Stimulated activated CD8-positive, alpha-beta memory T cell treated with anti-CD3 and anti-CD28 coated beads, Interleukin-15, amount 100 ng/mL, for 4 hours (primary cell): Measurements from ENCODE around the gene CAPNS2.

ENCODE experiments used
- DNase-seq, 2 donors: peaks; one replicate each; pipeline ENCODE4 v3.0.0-alpha.2; 2020; ENCODE audit warnings: low read depth in 2 of 2

The CAPNS2 gene

DNA sequence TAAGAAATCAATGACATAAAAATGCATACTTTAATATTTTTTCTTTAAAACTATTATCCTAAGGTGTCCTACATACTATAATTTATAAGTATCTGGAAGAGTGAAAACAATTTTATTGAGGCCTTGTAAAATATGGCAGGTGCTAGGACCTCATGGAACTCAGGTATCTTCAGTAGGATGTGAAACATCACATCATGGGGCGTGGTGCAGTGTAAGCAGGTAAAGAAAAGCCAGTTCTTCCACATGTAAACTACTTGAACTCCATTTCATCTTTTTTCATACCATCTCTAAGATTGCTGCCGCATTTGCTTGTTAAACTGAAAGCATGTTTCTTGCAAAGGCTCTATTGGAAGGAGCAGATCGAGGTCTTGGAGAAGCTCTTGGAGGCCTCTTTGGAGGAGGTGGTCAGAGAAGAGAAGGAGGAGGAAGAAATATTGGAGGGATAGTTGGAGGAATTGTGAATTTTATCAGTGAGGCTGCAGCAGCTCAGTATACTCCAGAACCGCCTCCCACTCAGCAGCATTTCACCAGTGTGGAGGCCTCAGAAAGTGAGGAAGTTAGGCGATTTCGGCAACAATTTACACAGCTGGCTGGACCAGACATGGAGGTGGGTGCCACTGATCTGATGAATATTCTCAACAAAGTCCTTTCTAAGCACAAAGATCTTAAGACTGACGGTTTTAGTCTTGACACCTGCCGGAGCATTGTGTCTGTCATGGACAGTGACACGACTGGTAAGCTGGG, at the start of gene CAPNS2:
Gene CAPNS2, plus strand, starts transcription at position 253 of the 744 bp plus-strand sequence. Its CDS starts 73 bp downstream, at position 326.
- no peak for DNase-seq

GRCh38 chr16:55521792-55522191, 44.7 kb upstream of the CAPNS2 start:
- no peak for DNase-seq

DNA sequence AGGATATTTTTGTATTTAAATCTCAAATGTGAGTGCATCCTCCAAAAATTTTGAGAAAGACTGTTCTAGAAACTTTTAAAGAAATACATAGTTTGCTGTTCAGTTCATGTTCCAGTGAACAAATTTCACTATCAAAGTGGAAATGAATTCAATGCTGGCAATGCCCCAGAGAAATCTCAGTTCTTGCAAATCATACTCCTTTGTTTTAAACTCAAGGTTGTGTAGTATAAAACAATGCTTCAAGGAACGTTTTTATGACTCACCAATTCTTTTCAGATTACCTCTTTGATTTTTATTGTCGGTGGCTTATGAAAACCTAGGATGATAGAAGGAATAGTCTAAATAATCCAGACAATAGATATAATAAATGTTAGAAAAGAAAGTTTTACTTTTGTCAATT, 40.0 kb upstream of the CAPNS2 start:
- DNase-seq: no peak

GRCh38 chr16:55527885-55528284, 38.6 kb upstream of the CAPNS2 start:
- DNase-seq: no peak

GRCh38 chr16:55529018-55529417, 37.5 kb upstream of the CAPNS2 start:
- DNase-seq: no peak

DNA sequence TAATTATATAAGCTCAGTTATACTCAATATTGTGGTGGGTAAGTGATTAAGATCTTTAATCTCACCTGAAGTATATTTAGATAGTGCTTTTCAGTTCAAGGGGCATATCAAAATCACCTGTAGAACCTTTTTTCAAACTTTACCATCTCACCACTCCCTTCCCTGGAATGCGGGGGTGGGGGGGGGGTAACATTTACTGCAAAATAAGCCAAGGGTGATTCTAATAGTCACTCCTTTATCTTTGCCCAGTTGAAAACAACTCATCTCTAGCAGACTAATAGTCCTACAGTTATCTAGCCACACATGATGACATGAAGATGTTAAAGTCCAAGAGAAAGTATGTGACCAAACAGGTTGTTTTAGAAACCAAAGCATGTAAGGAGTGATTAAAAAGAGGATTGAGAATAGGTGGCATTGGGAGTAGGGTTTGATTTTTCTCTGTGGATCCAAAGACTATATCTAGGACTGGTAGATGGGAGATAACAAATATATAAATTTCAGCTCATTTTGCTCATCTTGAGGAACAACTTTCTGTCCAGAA, 36.1 kb upstream of the CAPNS2 start:
- no peak for DNase-seq

DNA sequence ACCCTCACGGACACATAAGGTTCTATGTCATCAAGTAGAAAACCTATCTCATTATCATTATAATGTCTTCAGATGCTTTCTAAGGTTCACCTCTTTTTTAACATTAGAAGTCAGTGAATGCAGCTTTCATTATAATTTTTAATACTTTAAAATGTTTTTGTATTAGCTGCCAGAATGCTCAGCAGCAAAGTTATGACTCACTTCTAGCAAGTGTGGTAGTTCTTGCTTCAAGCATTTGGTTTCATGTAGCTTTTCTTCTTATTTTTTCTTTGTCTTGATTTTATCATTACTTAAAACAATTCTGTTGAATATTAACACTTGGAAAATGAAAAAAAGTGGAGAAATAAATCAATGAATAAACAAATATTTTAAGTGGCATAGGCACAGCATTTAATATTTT, 34.3 kb upstream of the CAPNS2 start:
- no peak for DNase-seq

- no peak for DNase-seq
Measured at GRCh38 chr16:55534756-55535155, 31.7 kb upstream of the CAPNS2 start.

DNA sequence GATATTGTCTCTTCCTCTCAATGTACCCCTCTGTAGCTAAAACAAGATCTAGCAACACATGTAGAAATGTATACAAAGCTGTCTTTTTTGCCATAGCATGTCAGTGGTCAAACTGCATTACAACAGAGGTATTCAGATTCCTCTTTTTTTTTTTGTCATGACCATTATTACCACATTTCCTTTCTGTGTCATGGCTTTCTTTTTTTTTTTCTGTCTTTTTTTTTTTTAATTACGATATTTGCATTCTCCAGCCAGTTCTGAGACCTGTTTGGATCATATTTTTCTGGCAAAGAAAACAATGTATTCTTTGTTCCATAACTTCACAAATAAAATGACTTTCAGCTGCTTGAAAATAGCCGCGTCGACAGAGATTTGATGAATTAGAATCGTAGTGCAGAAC, 27.4 kb upstream of the CAPNS2 start:
- no peak for DNase-seq

GRCh38 chr16:55539488-55539887, 27.0 kb upstream of the CAPNS2 start:
- DNase-seq: no peak

DNA sequence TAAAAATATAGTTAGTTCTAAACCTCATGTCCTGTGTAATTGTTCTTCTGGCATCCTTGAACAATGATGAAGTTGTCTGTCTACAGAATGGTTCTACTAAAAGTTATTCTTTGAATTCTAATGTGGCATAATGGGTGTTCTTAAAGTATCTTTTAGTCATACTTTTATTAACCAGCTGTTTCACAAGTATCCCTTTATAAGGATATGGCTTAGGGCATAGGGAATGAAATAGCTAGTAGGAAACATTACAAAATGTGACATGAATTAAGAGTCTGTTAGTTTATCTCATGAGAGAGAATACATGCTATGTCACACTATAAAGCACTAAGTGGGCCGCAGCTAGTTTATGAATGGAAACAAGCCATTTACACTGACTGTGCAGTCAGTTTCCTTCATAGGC, 26.3 kb upstream of the CAPNS2 start:
- no peak for DNase-seq

GRCh38 chr16:55542459-55543082, 23.9 kb upstream of the CAPNS2 start:
- no peak for DNase-seq

- DNase-seq: no peak
Measured at GRCh38 chr16:55543472-55543871, 23.0 kb upstream of the CAPNS2 start.

GRCh38 chr16:55552621-55553020, 13.9 kb upstream of the CAPNS2 start:
- DNase-seq: no peak

DNA sequence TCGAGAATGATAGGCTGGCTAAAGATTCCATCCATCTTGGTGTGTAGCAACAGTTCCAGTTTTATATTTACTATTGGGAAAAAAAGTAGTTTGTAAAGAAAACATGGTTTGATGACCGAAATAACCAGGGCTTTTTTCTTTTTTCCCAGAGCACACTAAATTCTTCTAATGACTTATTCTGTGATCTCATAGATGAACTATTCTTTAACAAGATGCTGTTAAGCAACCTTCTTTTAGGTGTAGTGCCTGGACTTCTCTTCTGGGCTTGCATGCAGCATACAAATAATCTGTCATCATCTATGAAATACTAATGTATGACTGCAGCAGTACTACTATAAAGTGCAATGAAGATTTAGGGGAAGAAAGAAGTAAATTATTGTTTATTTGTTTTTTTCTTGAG, 11.0 kb upstream of the CAPNS2 start:
- no peak for DNase-seq

- no peak for DNase-seq
Measured at GRCh38 chr16:55557186-55557585, 9.3 kb upstream of the CAPNS2 start.

DNA sequence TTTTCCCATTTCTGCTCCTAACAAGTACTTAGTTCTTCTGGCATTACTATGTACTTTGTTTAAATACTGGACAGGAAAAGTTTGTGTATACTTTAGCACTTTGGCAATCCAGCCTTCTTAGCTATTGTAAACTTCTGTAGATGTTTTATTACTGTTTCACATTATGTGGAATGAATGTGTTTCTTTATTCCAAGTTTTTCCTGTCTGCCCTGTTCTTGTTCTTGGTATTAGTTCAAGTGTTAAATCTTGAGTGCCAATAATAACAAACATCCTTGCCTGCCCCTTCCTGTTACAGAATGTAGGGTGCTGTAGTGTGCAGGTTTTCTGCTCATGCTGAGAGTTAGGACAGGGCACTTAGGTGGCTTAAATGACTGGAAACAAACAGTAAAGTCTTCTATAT, 7.3 kb upstream of the CAPNS2 start:
- no peak for DNase-seq

DNA sequence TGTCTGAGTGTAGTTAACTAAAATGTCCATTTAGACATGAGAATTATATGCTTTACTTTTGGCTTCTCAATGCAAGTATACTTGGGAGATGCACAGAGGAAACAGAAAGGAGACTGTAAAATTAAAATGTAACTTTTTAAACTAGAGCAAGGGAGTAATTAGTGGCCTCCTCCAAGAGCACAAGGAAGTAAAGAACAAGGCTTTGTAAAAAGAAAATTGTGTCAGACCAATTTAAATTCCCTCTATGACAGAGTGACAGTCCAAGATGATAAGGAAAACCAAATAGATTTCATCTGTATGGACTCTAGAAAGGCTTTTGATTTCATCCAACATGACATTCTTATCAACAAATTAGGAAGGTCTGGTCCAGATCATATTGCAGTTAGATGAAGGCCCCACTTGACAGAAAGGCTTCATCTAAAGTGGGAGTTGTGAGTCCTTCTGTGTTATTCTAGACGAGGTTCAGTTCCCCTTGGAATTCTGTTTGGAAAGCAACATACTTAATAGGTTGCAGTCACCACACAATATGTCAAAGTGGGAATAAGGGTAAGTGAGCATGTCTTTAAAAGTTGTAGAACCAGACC, 6.5 kb upstream of the CAPNS2 start:
- no peak for DNase-seq

DNA sequence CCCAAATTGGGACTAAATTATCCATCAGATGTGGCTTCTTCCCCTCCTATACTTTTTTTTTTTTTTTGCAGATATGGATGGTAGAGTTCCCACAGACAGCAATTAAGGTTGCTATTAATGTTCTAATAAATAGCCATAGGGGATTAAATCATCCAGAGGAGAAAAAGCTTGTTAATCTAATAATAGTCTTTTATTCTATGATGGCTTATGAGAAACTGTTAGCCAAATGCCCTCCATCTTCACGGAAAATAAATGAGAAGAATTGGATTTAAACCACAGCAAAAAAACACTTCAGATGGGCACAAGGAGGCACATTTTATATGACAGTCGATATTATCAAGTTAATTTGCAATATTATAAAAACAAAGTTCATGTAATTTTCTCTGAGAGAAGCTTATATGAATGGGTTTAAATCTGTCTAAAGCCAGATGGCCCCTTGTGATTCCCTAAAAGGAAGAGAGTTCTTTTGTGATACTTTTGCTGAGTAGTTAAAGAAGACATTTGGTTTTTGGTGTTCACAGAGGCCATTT, 5.1 kb upstream of the CAPNS2 start:
- no peak for DNase-seq

- no peak for DNase-seq
Measured at GRCh38 chr16:55562936-55563335, 3.5 kb upstream of the CAPNS2 start.

- DNase-seq: no peak
Measured at GRCh38 chr16:55563797-55564196, 2.7 kb upstream of the CAPNS2 start.

- no peak for DNase-seq
Measured at GRCh38 chr16:55565086-55565485, 1.4 kb upstream of the CAPNS2 start.

- no peak for DNase-seq
Measured at GRCh38 chr16:55567382-55567781, 898 bp downstream of the CAPNS2 start.
